Neural progenitor cell (in vitro differentiated cells): ENCODE data around the gene RPS26. TPM values are rescaled to one million over a fixed set of nuclear protein-coding genes. Genes with fewer than 3 reads are reported as not detected.
"Not testable (repeated sequence)": the region's sequence is repeated elsewhere in the genome, so short reads cannot be mapped to it uniquely, and the experiment has no call there.

ENCODE experiments used
- DNase-seq: peaks from one replicate; pipeline ENCODE4 v3.0.0-alpha.2; 2016; ENCODE audit warnings: low spot score
- H2AFZ ChIP-seq: fragments of 200-600 bp; sonication (generic); replicated peaks from 2 replicates; pipeline ENCODE4 v1.6.1; 2016; ENCODE audit warnings: antibody characterized with exemption
- H3F3A ChIP-seq: fragments of 200-600 bp; sonication (generic); 2 replicates; pipeline ENCODE4 v1.6.1; 2016; ENCODE audit warnings: antibody characterized with exemption, low read depth
- H3K27ac ChIP-seq: fragments of 200-600 bp; sonication (generic); 2 replicates; pipeline ENCODE4 v1.5.1; 2016; ENCODE audit warnings: mild to moderate bottlenecking
- H3K27me3 ChIP-seq: fragments of 200-600 bp; sonication (generic); 2 replicates; pipeline ENCODE4 v1.6.1; 2016; ENCODE audit warnings: mild to moderate bottlenecking, moderate library complexity
- H3K36me3 ChIP-seq: fragments of 200-600 bp; sonication (generic); 2 replicates; pipeline ENCODE4 v1.5.1; 2016
- H3K4me1 ChIP-seq: fragments of 200-600 bp; sonication (generic); 2 replicates; pipeline ENCODE4 v1.6.1; 2016; ENCODE audit warnings: mixed run types
- H3K4me2 ChIP-seq: fragments of 200-600 bp; sonication (generic); 2 replicates; pipeline ENCODE4 v1.6.1; 2016
- H3K4me3 ChIP-seq: fragments of 200-600 bp; sonication (generic); 2 replicates; pipeline ENCODE4 v1.5.1; 2016
- H3K79me2 ChIP-seq: fragments of 200-600 bp; sonication (generic); 2 replicates; pipeline ENCODE4 v1.6.1; 2016; ENCODE audit warnings: low read depth
- H3K9ac ChIP-seq: fragments of 200-600 bp; sonication (generic); 2 replicates; pipeline ENCODE4 v1.6.1; 2016
- H3K9me3 ChIP-seq: fragments of 200-600 bp; sonication (generic); 2 replicates; pipeline ENCODE4 v1.5.1; 2016; ENCODE audit warnings: low read depth
- H4K20me1 ChIP-seq: fragments of 200-600 bp; sonication (generic); 2 replicates; pipeline ENCODE4 v1.6.1; 2016; ENCODE audit warnings: low read depth
- H3K27ac Mint-ChIP-seq: 3 replicates; pipeline ENCODE4 v1.8.0; 2021; ENCODE audit warnings: mixed read lengths
- H3K27me3 Mint-ChIP-seq: 2 replicates; pipeline ENCODE4 v1.8.0; 2022; ENCODE audit warnings: low read depth, mild to moderate bottlenecking, inconsistent platforms, moderate library complexity, mixed read lengths; ENCODE audit not compliant: insufficient read depth
- H3K36me3 Mint-ChIP-seq: 3 replicates; pipeline ENCODE4 v1.8.0; 2021; ENCODE audit warnings: mixed read lengths
- H3K4me1 Mint-ChIP-seq: 3 replicates; pipeline ENCODE4 v1.8.0; 2021; ENCODE audit warnings: mixed read lengths
- H3K4me3 Mint-ChIP-seq: 3 replicates; pipeline ENCODE4 v1.8.0; 2021; ENCODE audit warnings: mild to moderate bottlenecking, moderate library complexity, mixed read lengths
- H3K9me3 Mint-ChIP-seq: 3 replicates; pipeline ENCODE4 v1.8.0; 2020; ENCODE audit warnings: mixed read lengths
- EZH2 ChIP-seq: fragments of 200-600 bp; sonication (generic); IDR thresholded peaks from 2 replicates; pipeline ENCODE4 v1.6.1; 2017; ENCODE audit warnings: antibody characterized with exemption, mild to moderate bottlenecking, moderate library complexity
- EZH2phosphoT487 ChIP-seq: fragments of 200-600 bp; sonication (generic); IDR thresholded peaks from 2 replicates; pipeline ENCODE4 v1.6.1; 2017; ENCODE audit warnings: antibody characterized with exemption
- total RNA-seq: library from RNA; depleted of rRNA; stranded (reverse); fragments of >200 nt; gene quantifications from 2 replicates; pipeline ENCODE4 v1.2.3, GENCODE V29; 2015; ENCODE audit warnings: low replicate concordance
- TF ChIP-seq, protein P1 (sequence below): fragments of 200-600 bp; sonication (generic); IDR thresholded peaks from 2 replicates; pipeline ENCODE4 v1.5.1; 2017; ENCODE audit warnings: antibody characterized with exemption, mild to moderate bottlenecking

Gene RPS26
- total RNA-seq, 1 donor from 2014 or later = 721 TPM

DNA sequence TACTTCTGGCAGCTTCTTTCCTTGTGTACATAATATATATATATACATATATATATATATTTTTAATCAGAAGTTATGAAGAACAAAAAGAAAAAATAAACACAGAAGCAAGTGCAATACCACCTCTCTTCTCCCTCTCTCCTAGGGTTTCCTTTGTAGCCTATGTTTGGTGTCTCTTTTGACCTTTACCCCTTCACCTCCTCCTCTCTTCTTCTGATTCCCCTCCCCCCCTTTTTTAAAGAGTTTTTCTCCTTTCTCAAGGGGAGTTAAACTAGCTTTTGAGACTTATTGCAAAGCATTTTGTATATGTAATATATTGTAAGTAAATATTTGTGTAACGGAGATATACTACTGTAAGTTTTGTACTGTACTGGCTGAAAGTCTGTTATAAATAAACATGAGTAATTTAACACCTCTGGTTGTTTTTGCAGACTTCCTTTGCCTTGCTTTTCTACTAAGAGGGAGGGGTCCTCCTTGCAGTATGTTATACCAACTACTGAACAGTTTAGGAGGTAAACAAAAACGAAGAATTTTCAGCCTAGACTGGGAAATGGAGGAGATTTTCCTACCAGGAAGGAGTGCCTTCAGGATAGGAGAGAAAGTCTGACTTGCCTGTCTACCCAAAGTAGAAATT, 3.6 kb upstream of the RPS26 start:
- H3K27ac Mint-ChIP-seq = no peak overlapping the region
- peaks cover 11% of the 10 kb centered on the region for H3K27me3 Mint-ChIP-seq
- no peak for TF ChIP-seq EZH2phosphoT487
- H3K27me3 ChIP-seq = no peaks in the 10 kb centered on the region
- peaks cover 10% of the 10 kb centered on the region for H3K4me1 ChIP-seq
- H3K9me3 Mint-ChIP-seq = no peaks in the 10 kb centered on the region
- no peak for DNase-seq
- no peak overlapping the region for H3K4me3 Mint-ChIP-seq
- H3K4me3 ChIP-seq = no peak overlapping the region
- no peak overlapping the region for H3K4me2 ChIP-seq
- H3K9me3 ChIP-seq = no peaks in the 10 kb centered on the region
- H3K79me2 ChIP-seq = peaks cover 13% of the 10 kb centered on the region
- peaks cover 24% of the 10 kb centered on the region for H3F3A ChIP-seq
- peaks cover 7% of the 10 kb centered on the region for H4K20me1 ChIP-seq
- no peak overlapping the region for H3K9ac ChIP-seq
- no peak overlapping the region for H3K27ac ChIP-seq
- H3K4me1 Mint-ChIP-seq = peaks cover 19% of the 10 kb centered on the region
- no peak overlapping the region for H2AFZ ChIP-seq
- H3K36me3 Mint-ChIP-seq = peaks cover 26% of the 10 kb centered on the region
- no peaks in the 10 kb centered on the region for H3K36me3 ChIP-seq

DNA sequence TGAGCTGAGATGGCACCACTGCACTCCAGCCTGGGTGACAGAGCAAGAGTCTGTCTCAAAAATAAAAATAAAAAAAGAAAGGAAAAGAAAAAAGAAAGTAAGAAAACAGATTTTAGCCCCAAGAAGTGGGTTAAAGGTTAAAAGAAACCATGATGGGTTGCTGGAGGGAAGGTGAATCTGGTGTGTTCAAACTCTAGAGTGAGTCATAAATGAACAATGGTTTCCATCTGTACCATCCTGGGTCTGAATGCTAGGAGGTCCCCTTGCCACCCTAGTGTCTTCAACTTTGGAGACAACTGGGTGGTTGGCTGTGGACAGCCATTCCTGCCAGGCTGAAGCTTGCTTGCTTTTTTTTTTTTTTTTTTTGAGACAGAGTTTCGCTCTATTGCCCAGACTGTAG, 1.6 kb upstream of the RPS26 start:
- Histone ChIP-seq H2AFZ (no peak overlapping the region), H3K4me1 (peaks cover 14% of the 10 kb centered on the region), H3F3A (peaks cover 44% of the 10 kb centered on the region), H3K36me3 (peaks cover 8% of the 10 kb centered on the region), H3K27me3 (no peaks in the 10 kb centered on the region), H3K79me2 (peaks cover 23% of the 10 kb centered on the region), H3K4me2 (no peak overlapping the region), H4K20me1 (peaks cover 10% of the 10 kb centered on the region), H3K9me3 (no peaks in the 10 kb centered on the region), H3K27ac (no peak overlapping the region), H3K9ac (no peak overlapping the region), H3K4me3 (no peak overlapping the region)
- DNase-seq = no peak
- Mint-ChIP-seq H3K27ac (no peak overlapping the region), H3K9me3 (no peaks in the 10 kb centered on the region), H3K27me3 (peaks cover 7% of the 10 kb centered on the region), H3K4me3 (no peak overlapping the region), H3K36me3 (peaks cover 25% of the 10 kb centered on the region), H3K4me1 (peaks cover 22% of the 10 kb centered on the region)
- TF ChIP-seq EZH2 (no peak), EZH2phosphoT487 (no peak)
- TF ChIP-seq, protein P1, sequence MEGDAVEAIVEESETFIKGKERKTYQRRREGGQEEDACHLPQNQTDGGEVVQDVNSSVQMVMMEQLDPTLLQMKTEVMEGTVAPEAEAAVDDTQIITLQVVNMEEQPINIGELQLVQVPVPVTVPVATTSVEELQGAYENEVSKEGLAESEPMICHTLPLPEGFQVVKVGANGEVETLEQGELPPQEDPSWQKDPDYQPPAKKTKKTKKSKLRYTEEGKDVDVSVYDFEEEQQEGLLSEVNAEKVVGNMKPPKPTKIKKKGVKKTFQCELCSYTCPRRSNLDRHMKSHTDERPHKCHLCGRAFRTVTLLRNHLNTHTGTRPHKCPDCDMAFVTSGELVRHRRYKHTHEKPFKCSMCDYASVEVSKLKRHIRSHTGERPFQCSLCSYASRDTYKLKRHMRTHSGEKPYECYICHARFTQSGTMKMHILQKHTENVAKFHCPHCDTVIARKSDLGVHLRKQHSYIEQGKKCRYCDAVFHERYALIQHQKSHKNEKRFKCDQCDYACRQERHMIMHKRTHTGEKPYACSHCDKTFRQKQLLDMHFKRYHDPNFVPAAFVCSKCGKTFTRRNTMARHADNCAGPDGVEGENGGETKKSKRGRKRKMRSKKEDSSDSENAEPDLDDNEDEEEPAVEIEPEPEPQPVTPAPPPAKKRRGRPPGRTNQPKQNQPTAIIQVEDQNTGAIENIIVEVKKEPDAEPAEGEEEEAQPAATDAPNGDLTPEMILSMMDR = no peak

DNA sequence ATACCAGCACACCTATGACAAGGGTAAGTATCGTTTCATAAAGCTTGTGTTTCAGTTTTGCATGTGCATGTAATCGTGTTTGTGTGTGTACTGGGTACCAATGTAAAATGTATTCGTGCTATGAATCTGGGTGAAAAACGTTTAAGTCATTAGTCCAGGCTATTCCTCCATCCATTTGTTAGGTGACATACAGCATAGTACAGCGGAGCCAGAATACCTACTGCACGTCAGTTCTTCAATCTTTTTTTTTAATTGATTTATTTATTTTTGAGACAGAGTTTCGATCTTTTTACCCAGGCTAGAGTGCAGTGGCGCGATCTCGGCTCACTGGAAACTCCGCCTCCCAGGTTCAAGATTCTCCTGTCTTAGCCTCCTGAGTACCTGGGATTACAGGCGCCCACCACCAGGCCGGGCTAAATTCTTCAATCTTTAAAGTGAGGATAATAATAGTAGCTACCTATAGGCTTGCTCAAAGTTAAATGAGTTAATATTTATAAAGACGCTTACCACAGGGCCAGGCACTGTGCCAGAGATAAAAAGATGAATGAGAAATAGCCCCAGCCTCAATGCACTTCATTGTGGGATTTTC, 661 bp upstream of the RPS26 start:
- Mint-ChIP-seq H3K4me1 (peaks cover 22% of the 10 kb centered on the region), H3K27me3 (peaks cover 7% of the 10 kb centered on the region), H3K9me3 (no peaks in the 10 kb centered on the region), H3K4me3 (peak overlapping the region; percentile 100), H3K27ac (peak overlapping the region; percentile 78), H3K36me3 (peaks cover 17% of the 10 kb centered on the region)
- peak overlapping the region; percentile 78 for H3K4me2 ChIP-seq
- H3F3A ChIP-seq = peaks cover 53% of the 10 kb centered on the region
- no peak overlapping the region for H3K9ac ChIP-seq
- peaks cover 10% of the 10 kb centered on the region for H4K20me1 ChIP-seq
- peak overlapping the region; percentile 71 for H2AFZ ChIP-seq
- H3K4me3 ChIP-seq = peak overlapping the region; percentile 45
- H3K79me2 ChIP-seq = peaks cover 23% of the 10 kb centered on the region
- peaks cover 14% of the 10 kb centered on the region for H3K4me1 ChIP-seq
- no peaks in the 10 kb centered on the region for H3K9me3 ChIP-seq
- H3K36me3 ChIP-seq = peaks cover 8% of the 10 kb centered on the region
- TF ChIP-seq EZH2phosphoT487 = no peak
- TF ChIP-seq EZH2 = no peak
- TF ChIP-seq, protein P1 = no peak
- no peak for DNase-seq
- H3K27me3 ChIP-seq = no peaks in the 10 kb centered on the region
- H3K27ac ChIP-seq = peak overlapping the region; percentile 59

DNA sequence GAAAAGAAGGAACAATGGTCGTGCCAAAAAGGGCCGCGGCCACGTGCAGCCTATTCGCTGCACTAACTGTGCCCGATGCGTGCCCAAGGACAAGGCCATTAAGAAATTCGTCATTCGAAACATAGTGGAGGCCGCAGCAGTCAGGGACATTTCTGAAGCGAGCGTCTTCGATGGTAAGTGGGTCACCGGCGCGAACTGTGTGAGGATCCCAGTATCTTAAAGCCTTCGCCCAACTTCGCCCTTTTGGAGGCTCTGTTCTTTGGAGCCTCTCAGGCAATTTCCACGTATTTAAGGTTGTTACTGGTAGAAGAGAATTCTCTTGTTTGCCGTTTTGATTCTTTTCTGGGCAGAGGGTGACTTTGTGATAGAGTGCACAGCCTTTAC, 704 bp downstream of the RPS26 start:
- H3K36me3 ChIP-seq, H4K20me1 ChIP-seq, H3K9me3 Mint-ChIP-seq, H3K9me3 ChIP-seq, H3K27me3 Mint-ChIP-seq, H2AFZ ChIP-seq, H3K27ac ChIP-seq, H3K27me3 ChIP-seq: not testable (repeated sequence)
- peaks cover 22% of the 10 kb centered on the region for H3K4me1 Mint-ChIP-seq
- H3K36me3 Mint-ChIP-seq = peaks cover 13% of the 10 kb centered on the region
- DNase-seq = peak; percentile 18
- peak overlapping the region; percentile 100 for H3K27ac Mint-ChIP-seq
- Histone ChIP-seq H3K4me2 (peak overlapping the region; percentile 81), H3K79me2 (peaks cover 23% of the 10 kb centered on the region), H3F3A (peaks cover 62% of the 10 kb centered on the region), H3K4me1 (peaks cover 14% of the 10 kb centered on the region), H3K4me3 (peak overlapping the region; percentile 63), H3K9ac (peak overlapping the region; percentile 82)
- peak overlapping the region; percentile 100 for H3K4me3 Mint-ChIP-seq
